ENCODE results near the gene SOX2. TPM values are rescaled to one million over a fixed set of nuclear protein-coding genes. Genes with fewer than 3 reads are reported as not detected.

Gene SOX2
- total and polyA plus RNA-seq, 2 donors (not counting 1 experiment from before 2014, with no cell fraction given), result not detected

- POLR2A ChIA-PET, result no interaction called here
- H3K4me2 ChIP-seq (replicated peaks; ENCODE audit: low read depth, low read length, poor library complexity, severe bottlenecking), result peak overlapping the region; percentile 65
Measured at GRCh38 chr3:181710345-181711291, 1.1 kb upstream of the SOX2 start.

More at GRCh38 chr3:181710345-181711291, 1.1 kb upstream of the SOX2 start:
- Mint-ChIP-seq H3K4me1 (peaks cover 10% of the 10 kb centered on the region), H3K27ac (no peak overlapping the region), H3K9me3 (ENCODE audit: insufficient read depth) (no peaks in the 10 kb centered on the region), H3K4me3 (peak overlapping the region; percentile 39), H3K27me3 (peaks cover 48% of the 10 kb centered on the region)
- 17% methylated on average over 31 of the region's 37 CpGs for WGBS (ENCODE audit: insufficient coverage)
- peak; percentile 23 for DNase-seq
- H3K4me1 ChIP-seq (ENCODE audit: control insufficient read depth in 2 of 2, insufficient read depth in 2 of 2, low read length in 2 of 2), result peaks cover 25 to 32% of the 10 kb centered on the region in 2 donors
- H3K9ac ChIP-seq (ENCODE audit: low read length), result no peak overlapping the region
- CTCF ChIA-PET, result interaction anchor here (0.8 to 1.3 kb wide), 3 partner anchors 10 to 973 kb away, joined by 3 to 5 read pairs (median 3); no protein-coding TSS in a partner anchor
- intact Hi-C loops (cut with micrococcal nuclease), result no loop called here
- H3K9me3 ChIP-seq (ENCODE audit: control extremely low read depth in 1 of 3, control insufficient read depth in 2 of 3, insufficient read depth in 1 of 3, low read length in 2 of 3), result peaks cover 0 to 28% (median 1%) of the 10 kb centered on the region in 3 donors
- no peak for ATAC-seq (ENCODE audit: low read depth)
- H3K27ac ChIP-seq (ENCODE audit: low read length in 2 of 2), result no peak overlapping the region
- TF ChIP-seq CTCF (IDR thresholded peaks at IDR 0.05) (no peak), EZH2 (IDR thresholded peaks at IDR 0.05; ENCODE audit: borderline replicate concordance, insufficient read depth, low read depth, low read length, poor library complexity, severe bottlenecking) (peak; percentile 36)
- no peaks in the 10 kb centered on the region for H4K20me1 ChIP-seq (ENCODE audit: control insufficient read depth, insufficient read depth, low read length, poor library complexity, severe bottlenecking)
- H3K36me3 ChIP-seq (replicated peaks in 1 of 2; ENCODE audit: control extremely low read depth in 1 of 2, control insufficient read depth in 1 of 2, extremely low read depth in 1 of 2, insufficient read depth in 2 of 2, low read length in 1 of 2), result no peaks in the 10 kb centered on the region
- no peak overlapping the region for H3K4me3 ChIP-seq (ENCODE audit: control extremely low read depth in 1 of 5, extremely low read depth in 1 of 5, insufficient read depth in 1 of 5, low read depth in 2 of 5, low read length in 4 of 5)
- no peaks in the 10 kb centered on the region for H3K79me2 ChIP-seq (ENCODE audit: control insufficient read depth, insufficient read depth, low read length)
- peaks cover 0 to 74% (median 52%) of the 10 kb centered on the region in 4 experiments for H3K27me3 ChIP-seq (replicated peaks in 1 of 4; ENCODE audit: control extremely low read depth in 1 of 4, control insufficient read depth in 3 of 4, insufficient read depth in 4 of 4, low read length in 3 of 4)
- no peak overlapping the region for H2AFZ ChIP-seq (ENCODE audit: insufficient read depth, low read depth, low read length, poor library complexity, severe bottlenecking)

All from B cell (primary cell).